ENCODE results near the gene ZCCHC24. TPM values are rescaled to one million over a fixed set of nuclear protein-coding genes. Genes with fewer than 3 reads are reported as not detected.
A peak's percentile ranks its signal among the peaks of the same experiment; 100 is the strongest.

The ZCCHC24 gene
- polyA plus RNA-seq, 1 donor, result 68.8 TPM

GRCh38 chr10:79411546-79412495 is 33.6 kb downstream of the ZCCHC24 start:
- no peak for DNase-seq (ENCODE audit: low read depth)

DNA sequence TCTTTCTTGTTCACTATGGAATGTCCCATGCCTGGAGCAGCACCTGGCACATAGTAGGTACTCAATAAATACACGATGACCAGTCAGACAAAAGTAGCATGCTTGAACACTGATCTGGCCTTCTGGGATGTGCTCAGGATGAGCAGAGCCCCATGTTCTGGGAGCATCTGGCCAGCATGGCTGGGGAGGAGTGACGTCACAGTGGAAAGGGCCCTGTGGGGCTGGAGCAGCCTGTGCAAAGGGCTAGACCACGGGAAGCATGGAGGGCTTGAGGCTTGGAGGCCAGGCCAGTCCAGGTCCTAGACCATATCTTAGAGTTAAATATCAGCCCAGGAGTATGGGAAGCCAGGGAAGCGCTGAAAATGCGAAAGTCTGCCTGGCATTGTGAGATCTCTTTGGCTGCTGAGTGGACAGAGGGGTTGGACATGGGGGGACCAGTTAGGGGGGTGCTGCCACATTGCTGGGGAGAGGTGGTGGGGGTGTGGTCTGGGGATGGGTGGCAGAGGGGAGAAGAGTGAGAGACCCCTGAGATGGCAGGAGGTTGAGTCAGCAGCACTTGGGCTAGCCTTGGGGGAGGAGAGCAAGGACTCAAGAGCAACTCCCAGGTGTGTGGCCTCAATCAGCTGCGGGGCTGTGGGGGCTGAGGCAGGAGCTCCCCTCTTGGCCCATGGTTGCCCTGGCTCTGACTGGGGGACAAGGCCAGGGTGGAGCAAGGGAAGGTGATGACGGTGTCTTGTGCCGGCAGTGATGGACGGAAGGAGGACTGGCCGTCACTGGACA is 34.9 kb downstream of the ZCCHC24 start:
- DNase-seq (ENCODE audit: low read depth), result no peak

DNA sequence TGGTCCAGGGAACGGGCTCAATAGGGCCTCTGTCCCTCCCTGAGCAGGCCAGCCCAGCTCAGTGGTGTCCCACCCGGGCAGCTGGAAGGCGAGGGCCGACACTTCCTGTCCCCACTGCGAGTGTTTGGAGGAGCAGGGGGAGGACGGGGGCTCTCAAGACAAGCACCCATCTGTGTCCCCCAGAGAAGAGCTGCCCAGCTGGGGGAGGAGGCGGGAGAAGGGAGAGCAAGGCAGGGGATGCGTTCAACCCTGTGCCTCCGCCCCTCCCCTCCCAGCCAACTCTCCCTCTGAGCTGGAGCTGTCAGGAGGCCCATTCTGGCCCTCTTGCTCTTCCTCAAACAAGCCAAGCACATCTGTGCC is 35.7 kb downstream of the ZCCHC24 start:
- no peak for DNase-seq (ENCODE audit: low read depth)

- DNase-seq (ENCODE audit: low read depth), result no peak
These were observed 36.2 kb downstream of the ZCCHC24 start for GRCh38 chr10:79409038-79409725.

DNA sequence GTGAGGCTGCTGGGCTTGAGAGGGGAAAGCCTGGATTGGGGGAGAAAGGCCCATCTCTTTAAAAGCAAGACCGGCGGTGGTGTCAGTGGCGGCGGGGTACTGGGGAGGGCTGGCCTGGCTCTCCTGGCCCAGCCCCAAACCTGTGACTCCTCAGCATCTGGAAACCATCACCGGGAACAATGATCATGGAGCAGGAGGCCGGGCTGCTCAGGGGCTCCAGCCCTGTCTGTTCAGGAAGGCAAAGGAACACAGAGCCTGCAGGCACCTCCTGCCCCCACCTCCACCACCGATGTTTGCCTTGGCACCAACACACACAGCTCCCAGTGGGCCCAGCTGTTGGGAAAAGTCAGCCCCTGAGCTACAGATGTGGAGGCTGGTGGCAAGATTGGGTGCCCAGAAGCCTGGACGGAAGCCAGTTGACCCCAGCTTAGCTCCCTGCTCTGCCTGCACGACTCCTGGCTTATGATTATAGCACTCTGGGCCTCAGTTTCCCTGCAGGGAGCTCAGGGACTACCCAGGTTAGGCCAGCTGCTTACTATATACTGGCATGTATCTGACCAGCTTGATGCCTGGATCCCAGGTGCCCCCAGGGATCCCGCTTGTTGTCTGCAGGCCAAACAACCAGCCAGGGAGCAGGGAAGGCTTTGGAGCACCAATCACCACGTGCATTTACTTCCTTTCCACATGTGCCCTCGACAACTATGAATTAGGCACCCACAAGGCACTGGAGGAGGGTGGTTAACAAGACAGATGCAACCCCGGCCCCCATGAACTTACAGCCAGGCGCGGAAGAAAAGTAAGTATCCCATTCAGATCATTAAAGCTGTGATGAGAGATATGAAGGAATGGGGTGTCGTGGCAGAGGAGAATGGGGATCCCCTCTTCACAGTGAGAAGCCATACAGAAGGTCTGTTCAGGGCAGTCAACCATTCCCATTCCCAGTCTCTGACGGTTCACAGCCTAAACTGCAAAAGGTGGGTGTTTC is 37.3 kb downstream of the ZCCHC24 start:
- DNase-seq (ENCODE audit: low read depth), result no peak

- no peak for DNase-seq (ENCODE audit: low read depth)
These were observed 38.0 kb downstream of the ZCCHC24 start for GRCh38 chr10:79407423-79407796.

- DNase-seq (ENCODE audit: low read depth), result no peak
These were observed 38.6 kb downstream of the ZCCHC24 start for GRCh38 chr10:79406683-79407422.

- no peak for DNase-seq (ENCODE audit: low read depth)
These were observed 39.4 kb downstream of the ZCCHC24 start for GRCh38 chr10:79405995-79406515.

DNA sequence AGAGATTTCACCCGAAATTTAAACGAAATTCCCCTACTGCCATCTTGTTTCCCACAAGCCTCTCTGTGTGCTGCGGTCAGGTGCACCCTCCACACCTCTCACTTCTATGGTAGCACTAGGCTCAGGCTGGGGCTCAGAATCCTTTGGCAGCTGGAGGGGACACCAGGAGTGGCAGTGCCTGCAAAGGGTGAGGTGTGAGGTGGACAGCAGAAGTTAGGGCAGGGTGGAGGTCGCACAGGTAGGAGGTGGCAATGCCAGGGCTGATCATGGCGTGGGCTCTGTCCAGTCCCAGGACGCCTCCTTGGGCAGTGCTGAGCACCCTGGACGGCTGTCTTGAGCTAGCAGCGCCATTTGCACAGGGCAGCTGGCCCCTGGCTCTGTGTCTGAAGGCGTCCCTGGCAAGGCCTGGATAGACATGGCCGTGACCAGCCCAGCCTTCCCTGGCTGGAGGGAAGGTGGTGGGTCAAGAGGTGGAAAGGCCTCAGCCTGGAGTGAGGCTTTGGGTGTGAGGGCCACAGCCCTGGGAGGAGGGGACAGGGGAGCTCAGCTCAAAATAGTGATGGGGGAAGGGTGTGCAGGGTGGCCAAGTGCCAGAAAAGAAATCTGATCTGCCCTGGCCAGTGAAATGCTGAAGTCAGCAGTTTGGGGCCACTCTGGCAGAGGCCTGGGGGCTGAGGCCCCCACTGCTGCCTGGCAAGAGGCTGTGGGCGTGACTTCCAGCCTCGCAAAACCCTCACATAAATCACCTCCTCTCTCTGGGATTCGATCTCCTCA is 40.0 kb downstream of the ZCCHC24 start:
- DNase-seq (ENCODE audit: low read depth), result no peak

GRCh38 chr10:79404690-79405131 is 40.7 kb downstream of the ZCCHC24 start:
- no peak for DNase-seq (ENCODE audit: low read depth)

- peak; percentile 57 for DNase-seq (ENCODE audit: low read depth)
These were observed 41.2 kb downstream of the ZCCHC24 start for GRCh38 chr10:79404231-79404609.

DNA sequence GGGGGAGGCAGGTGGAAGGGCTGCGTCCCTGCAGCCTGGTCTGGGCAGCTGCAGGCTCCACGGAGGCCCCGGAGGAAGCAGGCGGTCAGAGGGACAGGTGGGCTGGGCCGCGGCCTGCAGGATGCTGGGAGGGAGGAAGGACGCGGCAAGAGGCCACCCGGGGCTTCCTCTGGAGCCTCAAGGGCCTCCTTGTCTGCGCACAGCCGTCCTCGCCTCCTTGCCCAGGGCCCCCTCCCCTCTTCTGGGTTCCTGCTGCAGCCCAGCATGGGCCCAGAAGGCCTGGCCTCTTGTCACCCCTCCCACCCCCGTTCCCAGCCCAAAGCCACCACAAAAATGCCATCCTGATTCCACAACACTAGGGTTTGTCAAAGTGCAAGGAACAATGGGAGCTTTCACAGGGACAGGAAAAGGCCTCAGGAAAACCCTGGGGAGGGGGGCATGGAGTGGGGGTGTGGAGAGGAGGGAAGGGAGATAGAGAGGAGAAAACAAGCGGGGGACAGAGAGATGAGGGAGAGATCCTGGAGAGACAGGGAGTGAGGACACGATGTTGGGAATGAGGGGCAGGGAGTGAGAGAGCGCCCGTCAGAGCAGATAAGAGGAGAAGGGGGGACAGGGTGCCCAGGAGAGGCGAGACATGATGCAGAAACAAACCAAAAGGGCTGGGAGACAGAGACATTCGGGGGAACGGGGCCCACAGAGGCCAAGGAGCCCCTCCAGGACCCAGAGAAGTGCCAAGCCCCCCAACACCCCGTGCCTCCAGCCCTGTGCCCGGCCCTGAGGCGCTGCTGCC is 41.8 kb downstream of the ZCCHC24 start:
- no peak for DNase-seq (ENCODE audit: low read depth)

GRCh38 chr10:79402951-79403350 is 42.5 kb downstream of the ZCCHC24 start:
- no peak for DNase-seq (ENCODE audit: low read depth)

GRCh38 chr10:79402625-79402946 is 42.8 kb downstream of the ZCCHC24 start:
- no peak for DNase-seq (ENCODE audit: low read depth)

GRCh38 chr10:79401015-79401921 is 44.2 kb downstream of the ZCCHC24 start:
- no peak for DNase-seq (ENCODE audit: low read depth)

DNA sequence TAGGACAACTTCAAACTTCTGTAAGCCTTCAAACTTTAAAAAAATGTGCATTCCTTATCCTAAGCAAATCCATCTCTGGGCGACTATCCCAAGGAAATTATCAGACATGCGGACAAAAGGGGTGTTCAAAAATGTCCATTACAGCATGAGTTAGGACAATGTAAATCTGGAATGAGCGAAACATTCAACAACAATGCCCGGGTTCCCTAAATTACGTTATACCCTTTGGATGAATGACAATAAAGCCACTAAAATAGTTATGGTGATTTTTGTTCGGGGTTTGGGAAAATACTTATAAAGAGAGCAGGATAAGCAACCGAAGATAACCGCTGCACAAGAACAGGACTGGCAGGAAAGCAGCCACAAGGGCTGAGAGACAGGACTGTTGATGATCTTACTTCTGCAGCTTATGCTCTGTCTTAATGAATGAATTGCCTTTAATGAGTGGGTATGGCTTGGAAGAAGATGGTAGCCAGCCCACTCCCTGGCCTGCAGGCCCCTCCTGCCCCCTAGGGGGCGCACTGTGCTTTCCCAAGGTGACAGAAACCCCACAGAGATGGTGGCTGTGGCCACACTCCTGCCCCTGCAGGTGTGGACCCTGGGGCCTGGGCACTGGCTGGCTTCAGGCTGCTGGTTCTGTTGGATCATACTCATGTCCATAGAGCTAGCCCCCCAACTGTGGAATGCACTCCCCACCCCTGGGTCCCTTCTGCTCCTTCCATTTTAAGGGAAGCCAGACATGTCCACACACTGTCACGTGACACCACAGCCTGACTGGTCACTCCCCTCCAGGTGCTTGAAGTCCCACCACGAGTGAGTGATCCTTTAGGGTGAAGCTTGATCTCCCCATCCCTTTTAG is 45.0 kb downstream of the ZCCHC24 start:
- no peak for DNase-seq (ENCODE audit: low read depth)

Data from forelimb muscle (tissue), 1 donor.